SK-N-MC (cell line): ENCODE results near the gene BMS1.

ENCODE experiments used
- EZH2 ChIP-seq: fragments of 200-600 bp; sonication (generic); IDR thresholded peaks from one replicate; pipeline ENCODE4 v1.6.1; 2017; ENCODE audit warnings: antibody characterized with exemption
- POLR2AphosphoS5 ChIP-seq: IDR thresholded peaks from 2 replicates; pipeline ENCODE4 v1.6.1; 2012; ENCODE audit warnings: mild to moderate bottlenecking, low read depth, low read length, borderline replicate concordance

GRCh38 chr10:42876945-42877344 is 94.3 kb downstream of the BMS1 start:
- TF ChIP-seq POLR2AphosphoS5 = no peak
- TF ChIP-seq EZH2 = no peak
